Colon (tissue), 2 donors: ENCODE measurements around the gene MCUR1.
"Not testable (repeated sequence)": the region's sequence is repeated elsewhere in the genome, so short reads cannot be mapped to it uniquely, and the experiment has no call there.

Source experiments
- FAIRE-seq: peaks from 2 replicates; lab custom pipeline; 2012; peaks lifted over from hg19 to GRCh38; lab: Jason Lieb, UNC
- donor health status: control.
- donor health status: control.

Gene MCUR1

DNA sequence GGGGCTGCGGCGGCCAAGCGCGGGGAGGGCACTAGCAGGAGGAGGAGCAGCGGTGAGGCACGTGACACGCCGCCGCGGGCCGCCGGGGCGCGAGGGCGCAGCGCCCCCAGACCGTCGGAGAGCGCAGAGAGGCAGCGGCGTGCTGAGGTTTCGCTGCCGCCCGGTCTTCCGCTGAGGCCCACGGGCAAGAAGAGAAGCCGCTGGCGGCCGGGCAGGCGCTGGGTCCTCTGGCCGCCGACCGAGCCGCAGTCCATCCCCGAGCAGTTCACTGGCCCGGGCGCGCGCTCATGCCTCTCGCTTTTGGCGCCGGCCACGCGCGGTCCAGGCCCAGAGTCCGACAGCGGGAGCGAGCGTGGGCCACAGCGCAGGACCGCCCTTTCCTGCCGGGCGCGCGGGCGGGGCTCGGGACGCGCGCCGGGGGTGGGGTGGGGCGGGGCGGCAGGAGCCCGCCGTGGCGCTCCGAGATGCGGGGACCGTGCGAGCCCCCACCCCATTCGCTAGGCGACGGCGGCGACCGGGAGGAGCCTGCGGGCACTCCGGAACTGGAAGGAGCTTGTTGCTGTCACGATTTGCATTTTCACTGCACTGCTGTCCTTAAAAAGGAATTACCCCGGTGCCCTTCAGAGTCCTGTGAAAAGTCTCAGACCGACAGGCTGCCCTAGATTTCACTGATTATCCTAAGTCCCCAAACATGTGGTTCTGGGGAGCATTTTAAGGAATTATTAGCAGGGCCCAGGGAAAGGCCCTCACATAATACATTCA, at the start of gene MCUR1:
MCUR1 (minus strand) TSS at position 382 of the 762 bp plus-strand sequence; CDS start at position 254, 128 bp downstream.
- FAIRE-seq: no peak

- FAIRE-seq: no peak
Measured at GRCh38 chr6:13863699-13864155, 49.4 kb upstream of the MCUR1 start.

GRCh38 chr6:13860556-13861185, 46.3 kb upstream of the MCUR1 start:
- not testable (repeated sequence) for FAIRE-seq

DNA sequence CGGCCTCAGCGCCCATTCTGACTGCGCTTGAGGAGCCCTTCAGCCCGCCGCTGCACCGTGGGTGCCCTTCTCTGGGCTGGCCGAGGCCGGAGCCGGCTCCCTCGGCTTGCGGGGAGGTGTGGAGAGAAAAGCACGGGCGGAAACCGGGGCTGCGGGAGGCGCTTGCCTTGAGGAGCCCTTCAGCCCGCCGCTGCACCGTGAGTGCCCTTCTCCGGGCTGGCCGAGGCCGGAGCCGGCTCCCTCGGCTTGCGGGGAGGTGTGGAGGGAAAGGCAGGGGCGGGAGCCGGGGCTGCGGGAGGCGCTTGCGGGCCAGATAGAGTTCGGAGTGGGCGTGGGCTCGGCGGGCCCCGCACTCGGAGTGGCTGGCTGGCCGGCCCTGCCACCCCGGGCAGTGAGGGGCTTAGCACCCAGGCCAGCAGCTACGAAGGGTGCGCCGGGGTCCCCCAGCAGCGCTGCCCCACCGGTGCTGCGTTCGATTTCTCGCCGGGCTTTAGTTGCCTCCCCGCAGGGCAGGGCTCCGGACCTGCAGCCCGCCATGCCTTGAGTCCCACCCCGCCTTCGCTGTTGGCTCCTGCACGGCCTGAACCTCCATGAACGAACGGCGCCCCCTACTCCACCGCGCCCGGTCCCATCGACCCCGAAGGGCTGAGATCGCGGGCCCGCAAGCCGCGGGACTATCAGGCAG, 45.7 kb upstream of the MCUR1 start:
- FAIRE-seq: no peak

GRCh38 chr6:13854716-13855250, 40.4 kb upstream of the MCUR1 start:
- FAIRE-seq: no peak

- no peak for FAIRE-seq
Measured at GRCh38 chr6:13853871-13854270, 39.5 kb upstream of the MCUR1 start.

DNA sequence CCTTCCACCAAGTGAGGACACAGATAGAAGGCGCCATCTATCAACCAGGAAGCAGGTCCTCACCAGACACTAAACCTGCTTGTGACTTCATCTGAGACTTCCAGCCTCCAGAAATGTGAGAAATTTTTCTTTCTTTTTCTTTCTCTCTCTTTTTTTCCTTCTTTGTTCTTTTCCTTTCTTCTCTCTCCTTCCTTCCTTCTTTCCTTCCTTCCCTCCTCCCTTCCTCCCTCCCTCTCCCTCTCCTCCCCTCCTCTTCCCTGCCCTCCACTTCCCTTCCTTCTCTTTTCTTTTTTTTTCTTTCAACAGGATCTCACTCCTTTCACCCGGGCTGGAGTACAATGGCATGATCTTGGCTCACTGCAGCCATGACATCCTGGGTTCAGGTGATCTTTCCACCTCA, 37.4 kb upstream of the MCUR1 start:
- FAIRE-seq: no peak

GRCh38 chr6:13851330-13851729, 37.0 kb upstream of the MCUR1 start:
- no peak for FAIRE-seq

DNA sequence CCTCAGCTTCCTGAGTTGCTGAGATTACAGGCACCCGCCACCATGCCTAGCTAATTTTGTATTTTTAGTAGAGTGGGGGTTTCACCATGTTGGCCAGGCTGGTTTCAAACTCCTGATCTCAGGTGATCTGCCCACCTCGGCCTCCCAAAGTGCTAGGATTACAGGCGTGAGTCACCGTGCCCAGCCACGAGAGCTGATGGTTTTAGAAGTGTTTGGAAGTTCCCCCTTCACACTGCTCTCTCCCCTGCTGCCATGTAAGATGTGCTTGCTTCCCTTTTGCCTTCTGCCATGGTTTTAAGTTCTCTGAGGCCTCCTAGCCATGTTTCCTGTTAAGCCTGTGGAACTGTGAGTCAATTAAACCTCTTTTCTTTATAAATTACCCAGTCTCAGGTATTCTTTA, 36.3 kb upstream of the MCUR1 start:
- FAIRE-seq: not testable (repeated sequence)

- FAIRE-seq: no peak
Measured at GRCh38 chr6:13848522-13849150, 34.3 kb upstream of the MCUR1 start.

DNA sequence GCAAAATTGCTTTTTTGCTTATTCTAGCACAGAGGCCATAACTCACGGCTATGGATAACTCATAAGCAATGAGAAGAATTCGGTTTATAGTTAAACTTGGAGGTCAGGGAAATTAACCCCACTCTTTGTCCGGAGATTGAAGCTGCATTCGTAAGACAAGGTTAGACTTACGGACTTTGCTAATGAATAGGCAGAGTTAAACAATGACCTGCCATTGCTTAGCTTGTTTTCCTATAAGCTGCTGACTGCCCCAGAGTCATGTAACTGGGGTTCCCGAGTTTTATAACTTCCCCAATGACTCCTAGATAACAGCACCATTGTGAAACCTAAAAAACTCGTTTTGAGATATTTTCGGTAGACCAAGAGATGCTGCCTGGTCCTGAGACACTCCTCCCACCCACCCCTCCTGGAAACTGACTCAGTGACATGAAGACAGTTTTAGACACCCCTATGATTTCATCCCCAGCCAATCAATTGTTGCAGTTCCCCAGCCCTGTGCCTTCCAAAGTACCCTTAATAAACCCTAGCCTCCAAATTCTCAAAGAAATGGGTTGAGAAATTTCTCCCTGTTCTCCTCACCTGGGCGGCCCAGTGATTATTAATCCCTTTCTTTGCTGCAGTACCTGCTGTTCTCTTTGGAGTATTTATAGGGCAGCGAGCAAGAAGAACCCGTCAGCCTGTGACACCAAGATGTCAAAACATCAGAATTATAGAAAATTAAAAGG, 33.1 kb upstream of the MCUR1 start:
- no peak for FAIRE-seq

GRCh38 chr6:13846841-13847240, 32.5 kb upstream of the MCUR1 start:
- FAIRE-seq: no peak

DNA sequence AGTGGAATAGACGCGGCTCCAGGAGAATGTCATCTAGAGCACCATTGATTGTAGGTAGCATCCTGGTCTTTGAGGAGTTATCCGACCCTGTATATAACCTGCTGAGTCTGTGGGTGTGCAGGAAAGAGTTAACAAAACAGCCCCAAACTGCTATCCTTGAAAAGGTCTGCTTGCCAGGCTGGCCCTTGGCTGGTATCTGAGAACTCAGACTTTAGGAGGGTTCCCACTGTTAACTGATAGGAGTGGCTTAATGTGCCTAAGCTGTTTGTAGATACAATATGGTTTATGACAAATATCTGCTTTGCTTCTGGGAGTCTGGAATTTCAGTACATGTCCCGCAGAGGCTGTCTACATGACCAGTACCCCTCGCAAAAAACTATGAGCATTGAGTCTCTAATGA, 27.6 kb upstream of the MCUR1 start:
- no peak for FAIRE-seq

DNA sequence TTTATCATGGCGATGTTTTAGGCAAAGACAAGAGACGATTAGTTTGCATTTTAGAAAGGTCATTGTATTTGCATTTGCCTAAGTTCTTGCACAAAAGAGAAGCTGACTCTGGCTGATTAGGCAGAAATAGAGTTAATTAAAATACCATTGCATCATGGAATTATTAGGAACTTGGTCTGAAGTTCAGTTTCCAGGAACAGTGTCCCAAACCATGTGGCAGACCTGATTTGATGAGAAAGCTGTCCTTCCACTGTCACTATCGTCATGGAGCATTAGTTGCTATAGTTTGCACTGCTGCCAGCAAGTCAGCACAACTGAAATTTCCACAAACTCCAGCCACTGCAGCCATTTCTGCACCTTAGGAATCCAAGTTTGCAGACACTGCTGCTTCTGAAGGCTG, 24.3 kb upstream of the MCUR1 start:
- no peak for FAIRE-seq

DNA sequence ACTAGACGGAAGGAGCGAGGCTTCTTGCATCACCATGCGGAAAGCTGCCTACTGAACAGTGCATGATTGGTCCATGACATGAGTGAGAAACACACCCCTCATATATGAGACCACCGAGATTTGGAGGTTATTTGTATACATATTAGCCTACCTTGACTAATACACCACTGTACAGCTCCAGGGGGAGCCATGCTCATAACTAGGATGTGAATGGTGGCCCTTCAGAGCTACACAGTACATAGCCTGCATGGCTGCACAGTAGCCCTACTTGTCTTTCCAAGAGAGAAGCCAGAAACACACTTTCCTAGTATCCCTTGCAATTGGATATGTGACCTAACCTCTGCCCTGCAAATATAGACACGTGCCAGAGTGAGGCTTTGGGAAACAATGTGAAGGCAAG, 21.8 kb upstream of the MCUR1 start:
- no peak for FAIRE-seq

- no peak for FAIRE-seq
Measured at GRCh38 chr6:13834790-13835189, 20.4 kb upstream of the MCUR1 start.

GRCh38 chr6:13834018-13834417, 19.7 kb upstream of the MCUR1 start:
- not testable (repeated sequence) for FAIRE-seq

DNA sequence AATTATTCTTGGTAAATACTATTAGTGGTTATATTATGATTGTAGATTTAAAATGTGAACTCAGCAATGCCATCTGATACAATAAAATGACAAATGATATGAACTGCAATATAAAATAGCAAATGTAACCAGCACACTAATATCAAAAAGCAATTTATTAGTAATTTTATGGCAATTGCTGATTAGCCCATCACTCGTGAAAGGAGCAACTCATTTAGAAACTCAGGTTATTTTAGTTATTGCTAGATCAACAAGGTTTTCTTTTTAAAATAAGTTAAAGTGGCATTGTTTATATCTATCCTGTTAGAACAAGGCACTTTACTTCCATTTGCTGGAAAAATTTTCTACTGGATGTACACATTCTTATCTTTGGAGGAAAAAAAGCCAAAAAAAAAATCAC, 18.4 kb upstream of the MCUR1 start:
- no peak for FAIRE-seq

DNA sequence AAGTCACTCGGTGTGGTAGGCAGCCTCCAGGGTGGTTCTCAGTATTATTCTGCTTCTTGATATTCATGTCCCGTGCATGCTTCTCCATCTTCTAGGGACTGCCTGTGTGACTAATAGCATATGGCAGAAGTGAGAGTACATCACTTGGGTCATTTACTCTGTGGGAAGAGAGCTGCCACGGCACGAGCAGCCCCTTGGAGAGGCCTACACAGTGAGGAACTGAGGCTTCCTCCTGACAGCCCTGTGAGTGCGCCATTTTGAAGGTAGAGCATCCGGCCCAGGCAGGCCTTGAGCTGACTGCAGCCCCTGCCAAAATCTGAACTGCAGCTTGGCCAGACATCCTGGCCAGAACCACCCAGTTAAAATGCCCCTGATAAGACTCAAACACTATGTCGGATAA, 17.3 kb upstream of the MCUR1 start:
- FAIRE-seq: no peak

DNA sequence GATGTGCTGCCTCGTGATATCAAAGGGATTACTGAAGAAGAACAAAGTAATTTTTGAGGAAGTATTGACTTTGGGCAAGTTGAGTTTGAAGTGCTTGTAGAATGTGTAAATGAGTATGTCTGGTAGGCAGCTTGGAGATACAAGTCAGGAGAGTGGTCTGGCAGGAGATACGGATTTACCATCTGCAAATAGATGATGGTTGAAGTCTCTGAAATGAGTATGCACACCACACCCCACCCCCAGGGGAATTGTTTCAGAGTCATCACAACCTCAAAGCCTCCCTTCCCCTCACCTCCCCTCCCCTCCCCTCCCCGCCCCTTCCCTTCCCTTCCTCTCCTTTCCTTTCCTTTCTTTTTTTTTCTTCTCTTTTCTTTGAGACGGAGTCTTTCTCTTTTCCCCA, 16.4 kb upstream of the MCUR1 start:
- FAIRE-seq: no peak

DNA sequence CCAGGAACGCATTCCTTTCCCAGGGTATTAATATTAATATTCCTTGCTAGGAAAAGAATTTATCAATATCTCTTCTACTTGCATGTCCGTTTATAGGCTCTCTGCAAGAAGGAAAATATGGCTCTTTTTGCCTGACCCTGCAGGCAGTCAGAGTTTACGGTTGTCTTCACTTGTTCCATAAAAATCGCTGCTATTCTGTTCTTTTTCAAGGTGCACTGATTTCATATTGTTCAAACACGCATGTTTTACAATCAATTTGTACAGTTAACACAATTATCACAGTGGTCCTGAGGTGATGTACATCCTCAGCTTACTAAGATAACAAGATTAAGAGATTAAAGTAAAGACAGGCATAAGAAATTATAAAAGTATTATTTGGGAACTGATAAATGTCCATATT, 15.1 kb upstream of the MCUR1 start:
- FAIRE-seq: not testable (repeated sequence)
